HL-60/S4 treated with phorbol 12-myristate 13-acetate at 8.2 ng/mL for 4 days and 3 days (cell line): ENCODE results near the gene TMC6.
"Not testable (repeated sequence)": the region's sequence is repeated elsewhere in the genome, so short reads cannot be mapped to it uniquely, and the experiment has no call there.

ENCODE experiments used
- in situ Hi-C: fragments of 300-500 bp; cut with MboI; formaldehyde crosslinking; loops from 2 replicates; pipeline ENCODE4 v1.15.0; 2022; ENCODE audit warnings: low sequenced_read_pairs

The TMC6 gene

DNA sequence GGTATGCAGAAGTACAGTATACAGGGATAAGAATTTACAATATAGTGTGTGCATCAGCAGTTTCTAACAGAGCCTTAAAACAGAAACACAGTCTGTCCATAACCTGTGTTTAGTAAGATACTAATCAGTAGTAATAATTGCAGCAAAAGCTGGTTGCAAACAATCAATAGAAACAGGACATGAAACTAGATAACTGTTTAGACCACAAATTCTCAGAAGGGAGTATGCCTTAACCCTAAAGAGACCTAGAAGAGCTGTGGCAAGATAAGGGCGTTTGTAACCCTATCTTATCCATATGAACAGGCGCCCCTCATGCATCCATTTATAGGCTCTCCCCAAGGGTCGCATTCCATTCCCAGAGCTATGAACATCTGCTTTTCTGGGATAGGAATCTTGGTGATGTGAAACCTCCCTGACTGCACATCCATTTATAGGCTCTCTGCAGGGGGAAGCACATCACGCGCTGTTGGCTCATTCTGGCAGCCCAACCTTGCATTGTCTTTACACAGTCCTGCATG lies 46.1 kb downstream of the TMC6 start:
- in situ Hi-C loops = loop anchor here (10.0 kb wide), 1 partner anchor 162 kb away; no protein-coding TSS in a partner anchor

DNA sequence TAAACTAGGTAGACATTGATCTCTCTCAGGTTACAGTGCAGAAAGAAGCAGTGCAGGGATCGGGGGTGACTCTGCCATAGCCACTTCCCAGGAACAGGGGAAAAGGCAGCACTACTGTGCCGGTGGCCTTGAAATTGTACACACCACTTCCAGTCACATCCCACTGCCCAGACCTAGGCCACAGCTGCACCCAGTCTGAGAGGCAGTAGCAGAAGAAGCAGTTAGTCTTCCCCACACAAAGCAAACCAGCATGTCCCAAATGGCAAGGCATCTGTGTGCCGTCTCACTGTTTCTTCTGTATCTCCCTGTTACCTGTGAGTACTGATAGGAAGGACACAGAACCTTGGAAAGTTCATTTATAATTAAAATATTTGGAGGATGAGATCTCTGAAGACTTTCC lies 47.0 kb downstream of the TMC6 start:
- in situ Hi-C loops = loop anchor here (10.0 kb wide), 1 partner anchor 163 kb away; no protein-coding TSS in a partner anchor

DNA sequence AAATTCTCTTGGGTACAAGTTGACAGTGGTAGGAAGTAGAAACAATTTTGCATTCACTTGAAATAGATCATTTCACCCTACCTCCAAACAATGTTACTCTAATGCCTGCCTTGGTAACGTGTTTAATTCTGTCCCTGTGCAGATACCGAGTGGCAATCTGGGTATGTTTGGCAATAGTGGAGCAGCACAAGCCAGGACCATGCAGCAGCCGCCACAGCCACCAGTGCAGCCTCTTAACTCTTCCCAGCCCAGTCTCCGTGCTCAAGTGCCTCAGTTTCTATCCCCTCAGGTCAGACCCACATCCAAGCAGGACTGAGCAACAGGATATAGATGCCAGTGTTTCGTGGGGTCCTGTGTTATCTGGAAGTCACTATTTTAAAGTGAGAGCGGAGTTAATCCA lies 49.3 kb downstream of the TMC6 start:
- in situ Hi-C loops = no loop called here

DNA sequence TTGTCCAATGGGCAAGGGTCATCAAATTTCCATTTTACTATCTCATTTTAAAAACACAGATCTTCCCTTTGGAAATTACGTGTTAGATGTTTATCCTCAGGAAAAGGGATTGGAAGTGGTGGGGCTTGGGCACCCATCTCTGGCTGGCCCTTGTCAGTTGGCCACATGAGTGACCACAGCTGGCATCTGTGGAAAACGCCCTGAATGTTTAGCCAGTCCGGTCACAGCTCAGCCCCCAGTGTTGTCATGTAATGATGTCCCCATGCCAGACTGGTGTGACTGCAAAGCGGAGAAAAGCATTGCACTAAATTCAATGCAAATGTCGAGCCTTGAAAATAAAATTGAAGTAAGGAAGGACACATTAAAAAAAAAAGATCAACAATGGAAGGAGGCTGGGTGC lies 53.0 kb downstream of the TMC6 start:
- in situ Hi-C loops = no loop called here

DNA sequence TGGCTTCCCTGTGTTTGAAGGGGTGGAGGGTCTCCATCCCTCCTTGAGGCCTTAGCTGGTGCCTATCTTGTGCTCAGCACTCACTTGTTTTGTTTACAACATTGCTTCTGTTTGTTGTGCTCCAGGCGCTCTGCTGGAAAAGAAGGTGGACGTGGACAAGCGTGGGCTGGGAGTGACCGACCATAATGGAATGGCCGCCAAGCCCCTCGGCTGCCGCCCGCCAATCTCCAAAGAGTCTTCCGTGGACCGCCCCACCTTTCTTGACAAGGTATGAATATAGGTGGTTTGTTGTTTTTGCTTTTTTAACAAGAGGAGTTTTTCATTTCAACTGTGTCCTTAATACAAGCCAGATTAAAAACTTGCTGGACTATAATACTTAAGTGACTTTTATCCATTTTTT lies 53.5 kb downstream of the TMC6 start:
- in situ Hi-C loops = no loop called here

DNA sequence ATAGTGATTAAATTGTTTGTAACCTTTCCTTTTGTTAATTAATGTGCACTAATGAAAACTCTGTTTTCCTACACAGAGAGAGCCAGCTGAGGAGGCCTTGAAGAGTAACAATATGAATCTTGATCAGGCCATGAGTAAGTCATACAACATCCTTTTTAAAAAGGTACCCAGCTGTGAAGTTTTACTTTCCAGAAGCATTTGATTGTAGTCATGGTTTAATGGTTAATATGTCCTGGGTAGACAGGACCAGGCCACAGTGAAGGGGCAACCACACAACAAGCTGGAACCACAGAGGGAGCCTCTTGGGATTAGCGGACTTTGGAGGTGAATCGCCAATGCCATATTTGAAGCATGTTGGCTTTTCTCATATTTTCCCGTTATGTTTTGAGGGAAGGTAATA lies 55.6 kb downstream of the TMC6 start:
- in situ Hi-C loops = no loop called here

DNA sequence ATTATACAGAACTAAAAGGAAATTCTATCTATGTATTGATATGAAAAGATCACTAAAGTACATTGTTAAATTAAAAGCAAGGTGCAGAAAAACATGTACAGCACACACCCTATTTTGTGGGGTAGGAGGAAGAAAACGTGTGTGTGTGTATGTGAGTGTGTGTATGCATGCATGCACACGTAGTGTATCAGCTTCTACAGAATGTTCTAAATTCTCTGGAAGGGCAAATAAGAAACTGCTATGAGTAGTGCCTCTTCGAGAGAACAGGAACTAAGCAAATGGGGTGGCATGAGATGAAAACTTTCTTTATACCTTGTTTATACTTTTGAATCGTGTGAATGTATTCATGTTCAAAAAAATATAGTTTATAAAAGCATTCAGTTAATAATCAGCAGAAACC lies 58.9 kb downstream of the TMC6 start:
- in situ Hi-C loops = no loop called here

DNA sequence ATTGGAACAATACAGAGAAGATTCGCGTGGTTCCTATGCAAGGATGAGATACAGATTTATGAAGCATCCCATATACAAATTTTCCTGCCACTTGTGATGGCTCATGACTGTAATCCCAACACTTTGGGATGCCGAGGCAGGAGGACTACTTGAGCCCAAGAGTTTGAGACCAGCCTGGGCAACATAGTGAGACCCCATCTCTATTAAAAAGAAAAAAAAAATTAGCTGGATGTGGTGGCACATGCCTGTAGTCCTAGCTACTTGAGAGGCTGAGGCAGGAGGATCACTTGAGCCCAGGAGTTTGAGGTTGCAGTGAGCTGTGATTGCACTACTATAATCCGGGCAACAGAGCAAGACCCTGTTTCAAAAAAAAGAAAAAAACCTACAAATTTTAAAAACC lies 61.6 kb downstream of the TMC6 start:
- in situ Hi-C loops = not testable (repeated sequence)

DNA sequence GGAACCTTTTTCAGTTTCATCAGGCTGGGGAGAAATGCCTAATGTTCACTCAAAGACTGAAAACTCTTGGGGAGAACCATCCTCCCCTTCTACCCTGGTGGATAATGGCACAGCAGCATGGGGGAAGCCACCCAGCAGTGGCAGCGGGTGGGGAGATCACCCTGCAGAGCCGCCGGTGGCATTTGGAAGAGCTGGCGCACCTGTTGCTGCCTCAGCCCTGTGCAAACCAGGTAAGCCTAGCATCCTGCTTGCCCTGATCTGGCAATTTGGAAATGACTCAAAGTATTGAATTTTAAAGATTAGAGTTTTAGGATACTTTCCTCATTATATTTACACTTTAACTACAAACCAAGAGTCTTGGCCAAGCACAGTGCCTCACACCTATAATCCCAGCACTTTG lies 63.8 kb downstream of the TMC6 start:
- in situ Hi-C loops = no loop called here

DNA sequence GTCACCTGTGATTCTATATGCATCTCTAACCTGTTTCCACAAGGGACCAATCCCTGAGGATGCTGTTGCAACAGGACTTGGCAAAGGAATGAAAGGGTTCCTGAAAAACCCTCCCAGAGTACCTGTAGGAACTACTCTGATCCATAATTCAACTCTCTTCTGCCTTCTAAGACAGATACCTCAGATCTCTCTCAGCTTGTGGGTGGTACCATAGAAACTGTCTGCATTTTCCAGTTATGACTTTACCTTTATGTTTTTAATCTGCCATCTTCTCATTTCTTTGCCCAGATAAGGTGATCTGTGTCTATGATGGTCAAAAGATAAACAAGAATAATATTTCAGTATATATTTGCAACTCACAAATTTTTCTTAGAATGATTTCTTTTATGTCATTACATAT lies 65.1 kb downstream of the TMC6 start:
- in situ Hi-C loops = no loop called here

DNA sequence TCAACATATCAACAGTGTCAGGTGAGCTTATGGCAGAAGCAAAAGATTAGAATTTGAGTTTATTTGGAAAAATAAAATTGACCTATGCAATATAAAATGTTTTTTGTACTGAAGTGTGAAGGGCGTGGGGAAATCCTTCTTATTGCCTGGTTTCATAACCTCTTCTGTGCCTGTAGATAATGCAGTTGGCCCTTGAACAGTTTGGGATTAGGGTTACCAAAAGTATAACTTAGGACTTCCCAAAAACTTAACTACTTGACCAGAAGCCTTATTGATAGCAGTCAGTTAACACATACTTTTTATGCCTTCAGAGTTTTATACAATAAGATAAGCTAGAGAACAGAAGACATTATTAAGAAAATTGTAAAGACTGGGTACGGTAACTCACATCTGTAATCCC lies 66.0 kb downstream of the TMC6 start:
- in situ Hi-C loops = no loop called here
